ENCODE results near the gene DACH1. TPM values are rescaled to one million over a fixed set of nuclear protein-coding genes. Genes with fewer than 3 reads are reported as not detected.
A peak's percentile ranks its signal among the peaks of the same experiment; 100 is the strongest.

Gene DACH1
- total RNA-seq, 1 donor from 2014 or later: 8.1 TPM

GRCh38 chr13:71886880-71887279, 19.9 kb upstream of the DACH1 start:
- H3K36me3 ChIP-seq: no peaks in the 10 kb centered on the region
- no peak for ATAC-seq
- H3K27me3 ChIP-seq (ENCODE audit: low read depth): no peaks in the 10 kb centered on the region
- TF ChIP-seq CTCF (IDR thresholded peaks at IDR 0.05): no peak
- intact Hi-C loops (cut with DNase I): no loop called here
- H3K4me1 ChIP-seq: no peaks in the 10 kb centered on the region
- DNase-seq: no peak
- H3K9me3 ChIP-seq: no peaks in the 10 kb centered on the region
- no peak overlapping the region for H3K4me3 ChIP-seq
- no peak overlapping the region for H3K27ac ChIP-seq

GRCh38 chr13:71882120-71882519, 15.1 kb upstream of the DACH1 start:
- H3K4me1 ChIP-seq: peaks cover 4% of the 10 kb centered on the region
- H3K27me3 ChIP-seq (ENCODE audit: low read depth): no peaks in the 10 kb centered on the region
- DNase-seq (no peak), ATAC-seq (no peak)
- H3K9me3 ChIP-seq: no peaks in the 10 kb centered on the region
- H3K27ac ChIP-seq: no peak overlapping the region
- intact Hi-C loops (cut with DNase I): no loop called here
- no peak overlapping the region for H3K4me3 ChIP-seq
- TF ChIP-seq CTCF (IDR thresholded peaks at IDR 0.05): no peak
- no peaks in the 10 kb centered on the region for H3K36me3 ChIP-seq

- Histone ChIP-seq H3K27ac (no peak overlapping the region), H3K36me3 (no peaks in the 10 kb centered on the region), H3K4me3 (no peak overlapping the region), H3K27me3 (ENCODE audit: low read depth) (no peaks in the 10 kb centered on the region), H3K9me3 (no peaks in the 10 kb centered on the region), H3K4me1 (peaks cover 4% of the 10 kb centered on the region)
- no peak for TF ChIP-seq CTCF (IDR thresholded peaks at IDR 0.05)
- no peak for DNase-seq
- no peak for ATAC-seq
- intact Hi-C loops (cut with DNase I): no loop called here
These were observed 13.9 kb upstream of the DACH1 start for GRCh38 chr13:71880753-71881541.

- ATAC-seq: no peak
- intact Hi-C loops (cut with DNase I): no loop called here
- Histone ChIP-seq H3K27ac (no peak overlapping the region), H3K4me1 (peaks cover 4% of the 10 kb centered on the region), H3K27me3 (ENCODE audit: low read depth) (no peaks in the 10 kb centered on the region), H3K36me3 (no peaks in the 10 kb centered on the region), H3K9me3 (no peaks in the 10 kb centered on the region), H3K4me3 (no peak overlapping the region)
- DNase-seq: no peak
- no peak for TF ChIP-seq CTCF (IDR thresholded peaks at IDR 0.05)
These were observed 12.9 kb upstream of the DACH1 start for GRCh38 chr13:71879808-71880344.

- H3K27ac ChIP-seq: no peak overlapping the region
- DNase-seq (no peak), ATAC-seq (peak; percentile 69 to 78)
- H3K4me3 ChIP-seq: no peak overlapping the region
- no peaks in the 10 kb centered on the region for H3K36me3 ChIP-seq
- intact Hi-C loops (cut with DNase I): no loop called here
- H3K4me1 ChIP-seq: peaks cover 4% of the 10 kb centered on the region
- H3K27me3 ChIP-seq (ENCODE audit: low read depth): no peaks in the 10 kb centered on the region
- H3K9me3 ChIP-seq: no peaks in the 10 kb centered on the region
- peak; percentile 63 for TF ChIP-seq CTCF (IDR thresholded peaks at IDR 0.05)
These were observed 12.1 kb upstream of the DACH1 start for GRCh38 chr13:71879129-71879535.
